BE2C (cell line): ENCODE results near the gene OR10G4.
"Not testable (repeated sequence)": the region's sequence is repeated elsewhere in the genome, so short reads cannot be mapped to it uniquely, and the experiment has no call there.

Experiments used
- DNase-seq: peaks from one replicate; pipeline ENCODE4 v3.0.0-alpha.2; 2020
- H3K27me3 ChIP-seq: fragments of 250-450 bp; sonication (Bioruptor Pico); 2 replicates; pipeline ENCODE4 v1.5.1; 2020; ENCODE audit warnings: mild to moderate bottlenecking
- H3K36me3 ChIP-seq: fragments of 250-450 bp; sonication (Bioruptor Pico); 2 replicates; pipeline ENCODE4 v1.5.1; 2020; ENCODE audit warnings: mild to moderate bottlenecking
- H3K4me1 ChIP-seq: fragments of 250-450 bp; sonication (Bioruptor Pico); 2 replicates; pipeline ENCODE4 v1.5.1; 2020
- H3K4me3 ChIP-seq: 2 replicates; pipeline ENCODE4 v1.5.1; 2011; ENCODE audit warnings: low read depth, low read length
- H3K9me3 ChIP-seq: fragments of 250-450 bp; sonication (Bioruptor Pico); 2 replicates; pipeline ENCODE4 v1.5.1; 2020
- CTCF ChIP-seq: IDR thresholded peaks from 2 replicates; pipeline ENCODE4 v1.5.1; 2012; ENCODE audit warnings: mild to moderate bottlenecking, low read depth, low read length

OR10G4 gene

GRCh38 chr11:123995119-123995518 is 17.7 kb upstream of the OR10G4 start, which contains the start of gene OR10G6:
Gene OR10G6 (minus strand): TSS chr11:123995161. CDS start chr11:123995161, 0 bp downstream.
- no peak for TF ChIP-seq CTCF
- DNase-seq: no peak
- H3K36me3 ChIP-seq: no peaks in the 10 kb centered on the region
- no peaks in the 10 kb centered on the region for H3K9me3 ChIP-seq
- H3K4me1 ChIP-seq: no peaks in the 10 kb centered on the region
- H3K27me3 ChIP-seq: no peaks in the 10 kb centered on the region
- H3K4me3 ChIP-seq: no peak within 1 kb of the TSS

- H3K9me3 ChIP-seq, H3K27me3 ChIP-seq, H3K4me3 ChIP-seq, DNase-seq, H3K36me3 ChIP-seq, H3K4me1 ChIP-seq: not testable (repeated sequence)
Observed at GRCh38 chr11:124015837-124016236, 3.0 kb downstream of the OR10G4 start.

GRCh38 chr11:124026498-124026897 is 13.7 kb downstream of the OR10G4 start, which contains the start of gene OR10G8:
Gene OR10G8 (plus strand): TSS chr11:124026798. CDS start chr11:124029623, 2,825 bp downstream.
- Histone ChIP-seq H3K4me3 (no peak within 1 kb of the TSS), H3K4me1 (no peaks in the 10 kb centered on the region), H3K9me3 (no peaks in the 10 kb centered on the region), H3K27me3 (no peaks in the 10 kb centered on the region), H3K36me3 (no peaks in the 10 kb centered on the region)
- DNase-seq: no peak
- no peak for TF ChIP-seq CTCF

- no peaks in the 10 kb centered on the region for H3K27me3 ChIP-seq
Observed at GRCh38 chr11:124036666-124037065, 23.9 kb downstream of the OR10G4 start.

GRCh38 chr11:124039557-124039956 is 26.8 kb downstream of the OR10G4 start:
- TF ChIP-seq CTCF: no peak
- H3K9me3 ChIP-seq: no peaks in the 10 kb centered on the region
- no peaks in the 10 kb centered on the region for H3K4me1 ChIP-seq
- no peak for DNase-seq
- H3K36me3 ChIP-seq: no peaks in the 10 kb centered on the region
- H3K4me3 ChIP-seq: no peak overlapping the region
- no peaks in the 10 kb centered on the region for H3K27me3 ChIP-seq

More at GRCh38 chr11:124036666-124037065, 23.9 kb downstream of the OR10G4 start:
- H3K4me1 ChIP-seq: no peaks in the 10 kb centered on the region
- no peak for TF ChIP-seq CTCF
- H3K9me3 ChIP-seq: no peaks in the 10 kb centered on the region
- no peak overlapping the region for H3K4me3 ChIP-seq
- no peaks in the 10 kb centered on the region for H3K36me3 ChIP-seq
- DNase-seq: no peak

- Histone ChIP-seq H3K4me3 (no peak within 1 kb of the TSS), H3K36me3 (no peaks in the 10 kb centered on the region), H3K27me3 (no peaks in the 10 kb centered on the region; the same call in 1 of the 2 replicates), H3K4me1 (no peaks in the 10 kb centered on the region), H3K9me3 (no peaks in the 10 kb centered on the region)
- no peak for DNase-seq
- no peak for TF ChIP-seq CTCF
Observed at GRCh38 chr11:124041254-124041653, 28.5 kb downstream of the OR10G4 start, which contains the start of gene OR10G7. Gene OR10G7 (minus strand): TSS chr11:124041325. CDS start chr11:124039001, 2,324 bp downstream.
